ENCODE data around the gene PHGDH.
"Not testable (repeated sequence)": the region's sequence is repeated elsewhere in the genome, so short reads cannot be mapped to it uniquely, and the experiment has no call there.

The PHGDH gene

DNA sequence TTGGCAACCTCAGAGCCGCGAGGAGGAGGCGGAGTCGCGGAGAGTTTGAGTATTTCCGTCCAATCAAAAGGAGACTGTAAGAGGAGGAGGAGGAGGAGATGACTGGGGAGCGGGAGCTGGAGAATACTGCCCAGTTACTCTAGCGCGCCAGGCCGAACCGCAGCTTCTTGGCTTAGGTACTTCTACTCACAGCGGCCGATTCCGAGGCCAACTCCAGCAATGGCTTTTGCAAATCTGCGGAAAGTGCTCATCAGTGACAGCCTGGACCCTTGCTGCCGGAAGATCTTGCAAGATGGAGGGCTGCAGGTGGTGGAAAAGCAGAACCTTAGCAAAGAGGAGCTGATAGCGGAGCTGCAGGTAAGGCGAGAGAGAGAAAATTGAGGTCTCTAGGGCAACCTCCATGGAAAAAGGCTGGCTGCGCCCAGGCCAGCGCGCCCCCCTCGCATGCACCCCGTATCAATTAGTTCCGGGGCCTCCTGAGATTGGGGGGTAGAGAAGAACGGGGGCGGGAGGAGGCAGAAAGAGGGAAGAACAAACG lies at the start of gene PHGDH:
TSS of gene PHGDH (plus strand) at position 131 of the 538 bp plus-strand sequence. CDS start at position 220, 89 bp downstream.
- DNase-seq = peak; percentile 69 to 70

DNA sequence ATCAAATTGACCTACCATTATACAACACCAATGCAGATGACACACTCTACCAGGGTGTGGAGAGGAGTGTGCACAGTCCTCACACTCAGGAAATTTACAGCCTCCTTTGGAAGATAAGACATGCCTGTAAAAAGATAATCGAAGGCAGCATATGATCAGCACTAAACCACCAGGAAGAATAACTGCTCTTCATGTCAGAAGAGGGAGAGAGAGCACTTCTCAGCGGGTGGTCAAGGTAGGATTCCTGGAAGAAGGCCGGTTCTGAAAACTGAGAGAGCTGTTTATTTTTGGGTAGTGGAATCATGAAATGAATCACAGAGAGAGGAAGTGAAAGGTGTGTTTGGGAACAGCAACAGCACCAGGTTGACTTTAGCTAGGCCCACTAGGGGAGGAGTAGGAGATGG lies 49.7 kb upstream of the PHGDH start:
- DNase-seq = no peak

DNA sequence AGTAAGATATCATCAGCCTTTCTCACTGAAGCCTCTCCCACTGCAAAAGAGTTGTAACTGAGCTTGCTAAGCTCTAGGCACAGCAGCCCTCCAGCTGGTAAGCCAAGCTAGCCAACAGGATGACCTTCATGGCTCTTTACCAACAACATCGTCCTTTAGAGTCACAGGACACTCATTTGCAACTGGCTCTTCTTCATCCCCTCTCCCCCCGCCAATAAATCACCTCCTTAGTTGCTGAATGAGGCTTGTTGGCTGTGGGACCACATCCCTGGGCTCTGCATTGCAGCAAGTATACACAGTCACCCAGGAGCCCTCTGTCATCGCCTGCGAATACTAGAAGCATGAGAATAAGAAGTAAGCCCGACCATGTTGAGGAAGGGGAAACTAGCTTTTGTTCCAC lies 47.7 kb upstream of the PHGDH start:
- no peak for DNase-seq

DNA sequence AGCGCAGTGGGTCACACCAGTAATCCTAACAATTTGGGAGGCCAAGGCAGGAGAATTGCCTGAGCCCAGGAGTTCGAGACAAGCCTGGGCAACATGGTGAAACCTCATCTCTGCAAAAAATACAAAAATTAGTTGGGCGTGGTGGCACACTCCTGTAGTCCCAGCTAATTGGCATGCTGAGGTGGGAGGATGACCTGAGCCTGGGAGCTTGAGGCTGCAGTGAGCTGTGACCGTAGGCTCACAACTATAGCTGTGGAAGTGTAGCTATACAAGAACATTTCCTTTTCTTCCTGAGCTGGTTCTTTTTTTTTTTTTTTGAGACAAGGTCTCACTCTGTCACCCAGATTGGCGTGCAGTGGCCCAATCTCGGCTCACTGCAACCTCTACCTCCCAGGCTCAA lies 44.6 kb upstream of the PHGDH start:
- DNase-seq = no peak

- DNase-seq = no peak
Observed at GRCh38 chr1:119670898-119671297, 40.8 kb upstream of the PHGDH start.

DNA sequence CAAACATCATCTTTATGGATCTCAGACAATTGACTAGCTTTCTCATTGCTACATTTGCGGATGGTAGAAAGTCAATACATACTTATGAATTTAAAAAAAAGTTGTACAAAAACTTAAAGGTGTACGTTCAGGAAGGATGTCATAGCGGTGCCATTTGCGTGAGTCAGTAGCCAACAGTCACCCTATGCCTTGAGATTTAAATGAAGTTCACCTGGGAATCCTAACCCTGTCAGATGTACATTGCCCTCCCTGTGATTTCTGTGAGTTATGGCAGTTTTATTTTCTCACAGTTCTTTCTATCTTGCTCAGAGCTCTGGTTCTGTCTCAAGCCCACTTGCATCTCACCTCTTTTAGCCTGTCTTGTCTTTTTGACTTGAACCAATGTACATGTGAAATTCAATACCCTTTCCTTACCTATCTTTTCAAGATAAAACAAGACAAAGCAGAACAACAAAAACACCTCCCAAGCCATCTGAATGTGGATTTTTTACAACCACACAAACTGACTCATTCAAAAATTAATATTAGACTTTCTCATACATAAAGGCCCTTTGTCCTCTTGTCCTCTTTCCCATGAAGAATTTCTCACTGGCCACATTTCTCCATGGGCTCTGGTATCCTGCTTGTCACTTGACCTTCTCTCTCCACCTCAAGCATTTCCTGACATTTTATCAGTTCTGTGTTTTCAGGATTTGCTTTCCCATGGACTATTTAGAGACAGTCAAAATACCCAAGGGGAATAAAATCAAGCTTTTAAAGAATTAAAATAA lies 38.4 kb upstream of the PHGDH start:
- no peak for DNase-seq

DNA sequence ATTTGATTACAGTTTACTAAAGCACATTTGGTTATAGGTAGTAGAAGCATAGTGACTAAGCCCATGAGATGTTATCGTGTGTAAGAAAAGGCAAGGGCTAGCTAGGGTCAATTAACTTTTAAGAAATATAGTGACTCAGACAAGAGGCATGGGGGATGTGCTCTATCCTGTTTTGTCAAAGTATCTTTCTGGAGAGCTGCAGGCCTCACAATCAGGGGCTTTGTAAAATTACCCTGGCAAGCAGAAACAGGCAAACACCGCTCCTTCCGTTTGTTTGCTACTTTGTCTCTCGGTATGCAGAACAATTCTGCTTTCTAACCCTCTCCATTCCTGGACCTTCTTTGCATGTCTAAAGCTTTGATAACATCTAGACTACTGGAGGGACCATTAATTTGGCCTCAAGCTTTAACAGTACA lies 37.6 kb upstream of the PHGDH start:
- DNase-seq = no peak

DNA sequence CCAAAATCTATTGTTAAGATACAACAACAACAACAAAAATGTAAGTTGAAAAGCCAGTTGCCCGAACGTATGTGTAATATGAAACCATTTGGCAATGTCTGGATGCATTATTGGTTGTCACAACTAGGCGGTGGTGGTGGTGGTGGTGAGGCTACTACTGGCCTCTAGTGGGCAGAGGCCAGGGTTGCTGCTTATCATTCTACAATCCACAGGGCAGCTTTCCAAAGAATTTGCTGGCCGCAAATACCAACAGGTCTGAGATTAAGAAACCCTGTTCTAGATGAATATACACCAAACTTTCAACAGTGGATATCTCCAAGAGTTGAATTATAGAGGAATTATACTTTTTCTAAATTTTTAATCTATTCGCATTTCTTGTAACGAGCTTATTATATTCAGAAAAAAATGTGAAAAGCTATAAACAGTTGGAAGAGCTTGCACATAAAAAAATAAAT lies 36.9 kb upstream of the PHGDH start:
- DNase-seq = no peak

GRCh38 chr1:119675349-119676345 lies 36.1 kb upstream of the PHGDH start:
- DNase-seq = peak; percentile 68 to 81

- DNase-seq = no peak
Observed at GRCh38 chr1:119676571-119677206, 35.0 kb upstream of the PHGDH start.

DNA sequence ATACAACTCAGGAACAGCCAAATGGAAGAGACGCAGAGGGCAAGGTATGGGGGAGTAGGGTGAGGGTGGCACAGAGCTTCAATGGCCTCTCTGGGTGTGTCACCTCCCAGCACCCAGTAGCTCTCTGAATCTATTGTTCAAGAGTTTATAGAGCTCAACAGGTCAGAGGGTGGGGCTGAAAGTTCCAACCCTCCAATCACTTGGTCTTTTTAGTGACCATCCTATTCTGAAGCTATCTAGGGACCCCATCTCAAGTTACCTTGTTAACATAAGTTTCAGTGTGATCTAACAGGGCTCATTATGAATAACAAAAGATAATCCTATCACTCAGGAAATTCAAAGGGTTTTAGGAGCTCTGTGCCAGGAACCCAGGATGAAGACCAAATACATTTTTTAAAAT lies 32.5 kb upstream of the PHGDH start:
- DNase-seq = no peak

DNA sequence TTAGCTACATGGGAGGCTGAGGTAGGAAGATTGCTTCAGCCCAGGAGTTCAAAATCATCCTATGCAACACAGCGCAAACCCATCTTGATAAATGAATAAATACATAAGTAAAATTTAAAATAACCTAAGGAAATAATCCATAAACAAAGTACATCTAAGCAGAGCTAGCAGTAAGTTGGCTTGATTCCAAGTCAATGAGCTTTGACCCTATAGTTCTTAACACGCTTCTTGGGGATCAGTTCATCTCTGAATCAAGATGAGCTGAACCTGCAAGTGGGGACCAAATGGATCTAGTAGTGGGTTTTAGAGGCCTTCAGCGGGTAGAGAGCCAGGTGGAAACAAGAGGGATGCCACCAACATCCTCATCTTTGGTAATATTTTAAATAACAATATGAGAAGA lies 31.5 kb upstream of the PHGDH start:
- DNase-seq = no peak

DNA sequence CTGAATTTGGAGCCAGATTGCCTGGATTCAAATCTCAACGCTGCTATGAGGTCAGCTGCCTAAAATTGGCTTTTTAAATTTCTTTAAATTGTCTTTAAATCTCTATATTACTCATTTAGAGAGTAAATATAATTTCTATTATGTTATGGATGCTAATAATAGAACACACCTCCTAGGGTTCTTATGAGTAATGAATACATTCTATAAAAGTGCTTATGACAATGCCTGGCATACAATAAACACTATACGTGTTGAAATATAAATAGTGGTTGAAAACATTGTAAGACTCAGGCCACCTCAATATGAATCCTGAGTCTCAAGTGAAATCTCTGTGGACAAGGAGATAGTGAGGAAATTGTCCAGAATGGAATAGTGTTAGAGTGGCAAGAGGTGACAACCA lies 31.0 kb upstream of the PHGDH start:
- DNase-seq = no peak

DNA sequence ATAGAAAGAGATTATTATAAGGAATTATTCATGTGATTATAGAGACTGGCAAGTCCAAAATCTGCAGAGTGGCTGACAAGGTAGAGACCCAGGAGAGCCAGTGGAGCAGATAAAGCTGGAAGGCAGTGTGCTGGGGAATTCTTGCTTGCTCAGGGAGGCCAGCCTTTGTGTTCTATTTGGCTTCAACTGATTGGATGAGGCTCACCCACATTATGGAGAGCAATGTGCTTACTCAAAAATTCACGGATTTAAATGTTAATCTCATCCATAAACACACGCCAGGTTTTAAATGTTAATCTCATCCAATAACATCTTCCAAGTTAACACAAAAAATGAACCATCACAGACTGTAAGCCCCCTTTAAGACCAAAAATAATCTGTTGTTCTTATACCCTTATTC lies 30.2 kb upstream of the PHGDH start:
- no peak for DNase-seq

DNA sequence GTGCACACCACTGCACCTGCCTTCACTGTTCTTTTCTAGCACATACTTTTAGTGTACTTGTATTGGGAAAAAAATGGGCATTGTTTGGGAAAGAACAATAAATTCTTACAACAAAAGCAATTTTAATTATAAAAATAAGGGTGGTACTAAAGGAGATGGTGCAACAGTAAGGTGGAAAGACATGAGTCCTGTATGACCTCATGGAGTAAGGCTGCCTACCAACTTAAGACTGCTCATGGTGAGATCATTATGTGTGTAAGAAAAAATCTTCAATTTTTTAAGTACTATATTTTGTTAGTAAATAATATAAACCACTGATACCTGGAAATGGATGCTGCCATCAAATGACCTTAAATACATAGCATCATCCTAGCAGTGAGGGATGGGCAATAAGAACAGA lies 29.6 kb upstream of the PHGDH start:
- no peak for DNase-seq

DNA sequence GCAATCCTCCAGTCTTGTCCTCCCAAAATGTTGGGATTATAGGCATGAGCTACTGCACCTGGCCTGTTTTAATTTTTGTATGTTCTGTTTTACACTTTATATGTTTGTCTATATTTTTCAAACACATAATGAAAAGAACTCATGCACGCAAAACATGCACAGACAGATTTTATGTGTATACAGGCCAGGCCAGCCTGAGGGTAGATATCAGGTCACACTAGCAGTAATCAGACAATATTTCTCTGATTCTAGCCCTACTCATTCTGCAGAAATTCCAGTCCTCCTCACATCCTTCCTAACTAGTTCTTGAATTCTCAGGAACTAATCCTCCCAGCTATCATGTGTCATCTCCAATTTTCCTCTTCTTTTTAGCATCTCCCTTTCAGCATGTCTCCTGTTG lies 27.8 kb upstream of the PHGDH start:
- DNase-seq = no peak

DNA sequence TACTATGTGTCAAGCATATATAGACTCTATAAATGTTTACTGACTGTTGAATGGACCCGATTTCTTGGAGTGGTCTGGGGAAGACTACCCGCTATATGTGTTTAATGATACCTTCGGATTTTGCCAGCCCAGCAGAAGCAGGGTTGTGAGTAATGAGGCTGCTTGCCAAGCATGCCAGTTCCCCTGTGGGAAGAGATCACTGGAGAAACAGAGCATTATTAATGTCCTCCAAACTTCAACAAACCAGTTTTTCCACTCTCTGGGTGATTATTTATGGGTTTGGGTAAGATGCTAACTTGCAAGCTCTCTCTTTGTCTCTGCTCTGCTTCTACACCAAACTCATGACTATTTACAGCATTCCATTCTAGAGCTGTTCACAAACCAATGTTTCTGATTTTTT lies 25.1 kb upstream of the PHGDH start:
- no peak for DNase-seq

GRCh38 chr1:119687434-119688079 lies 24.2 kb upstream of the PHGDH start:
- no peak for DNase-seq

- DNase-seq = no peak
Observed at GRCh38 chr1:119688810-119689209, 22.9 kb upstream of the PHGDH start.

DNA sequence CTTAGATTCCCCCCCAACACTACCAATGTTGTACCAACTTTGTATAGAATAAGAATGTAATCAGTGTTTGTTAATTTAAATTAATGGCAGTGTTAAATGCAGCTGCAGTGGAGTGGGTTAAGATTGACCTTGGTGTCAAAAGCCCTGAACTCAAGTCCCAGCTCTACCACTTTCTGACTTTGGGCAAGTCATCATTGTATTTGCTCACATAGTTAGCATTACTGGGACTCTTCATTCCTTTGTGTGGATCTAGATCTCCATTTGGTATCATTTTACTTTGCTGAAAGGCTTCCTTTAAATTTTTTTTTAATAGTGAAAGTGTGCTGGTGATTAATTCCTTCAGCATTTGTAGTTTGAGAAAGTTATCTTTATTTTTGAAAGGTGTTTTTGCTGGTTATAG lies 22.2 kb upstream of the PHGDH start:
- DNase-seq = no peak

DNA sequence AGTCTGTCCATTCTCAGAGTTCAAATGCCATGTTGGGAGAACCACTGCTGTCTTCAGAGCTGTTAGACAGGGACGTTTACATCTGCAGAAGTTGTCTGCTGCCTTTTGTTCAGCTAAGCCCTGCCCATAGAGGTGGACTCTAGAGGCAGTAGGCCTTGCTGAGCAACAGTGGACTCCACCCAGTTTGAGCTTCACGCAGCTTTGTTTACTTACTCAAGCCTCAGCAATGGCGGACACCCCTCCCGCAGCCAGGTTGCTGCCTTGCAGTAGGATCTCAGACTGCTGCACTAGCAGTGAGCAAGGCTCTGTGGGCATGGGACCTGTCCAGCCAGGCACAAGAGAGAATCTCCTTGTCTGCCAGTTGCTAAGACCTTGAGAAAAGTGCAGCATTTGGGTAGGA lies 14.9 kb upstream of the PHGDH start:
- not testable (repeated sequence) for DNase-seq

- DNase-seq = no peak
Observed at GRCh38 chr1:119697598-119697997, 14.1 kb upstream of the PHGDH start.

Data from hippocampal formation (tissue), 2 donors.